Suprapubic skin (tissue), 4 donors: ENCODE data around the gene ERGIC1. TPM values are rescaled to one million over a fixed set of nuclear protein-coding genes. Genes with fewer than 3 reads are reported as not detected.

Experiments
- DNase-seq, 2 donors: peaks; one replicate each; pipeline ENCODE4 v3.0.0-alpha.2; 2019; ENCODE audit warnings: low spot score in 2 of 2
- H3K27ac ChIP-seq: fragments of 200-600 bp; sonication (generic); one replicate; pipeline ENCODE4 v1.5.1; 2019
- H3K27me3 ChIP-seq: fragments of 200-600 bp; sonication (generic); one replicate; pipeline ENCODE4 v1.5.1; 2019
- H3K36me3 ChIP-seq: fragments of 200-600 bp; sonication (generic); one replicate; pipeline ENCODE4 v1.5.1; 2019
- H3K4me1 ChIP-seq: fragments of 200-600 bp; sonication (generic); one replicate; pipeline ENCODE4 v1.5.1; 2019
- H3K4me3 ChIP-seq: fragments of 200-600 bp; sonication (generic); one replicate; pipeline ENCODE4 v1.5.1; 2019; ENCODE audit warnings: mild to moderate bottlenecking
- H3K9me3 ChIP-seq: fragments of 200-600 bp; sonication (generic); one replicate; pipeline ENCODE4 v1.5.1; 2019
- EP300 ChIP-seq: sonication (generic); formaldehyde crosslinking; IDR thresholded peaks from one replicate; pipeline ENCODE4 v1.6.1; 2017; ENCODE audit warnings: antibody characterized with exemption
- POLR2A ChIP-seq, 2 donors: fragments of 450-650 bp; IDR thresholded peaks; one replicate each; pipeline ENCODE4 v1.6.1; 2017; ENCODE audit warnings: antibody characterized with exemption in 2 of 2, mild to moderate bottlenecking in 2 of 2, moderate library complexity in 2 of 2
- POLR2AphosphoS5 ChIP-seq, 3 donors: sonication (generic); formaldehyde crosslinking; IDR thresholded peaks; one replicate each; pipeline ENCODE4 v1.6.1; 2017; ENCODE audit warnings: antibody characterized with exemption in 3 of 3
- WGBS: methylation state at CpG from one replicate; pipeline ENCODE4 v1.1.5; 2018; 5-methylcytosine and 5-hydroxymethylcytosine counted together
- total RNA-seq, 4 donors: library from RNA; depleted of rRNA; stranded (reverse); fragments of >200 nt; gene quantifications; one replicate each; pipeline ENCODE4 v1.1.0, GENCODE V29; 2016
- TF ChIP-seq, protein P1 (sequence below), 2 donors: fragments of 200-600 bp in 1 of 2; fragments of 450-650 bp in 1 of 2; sonication (generic) in 1 of 2; IDR thresholded peaks; one replicate each; pipeline ENCODE4 v1.5.1; 2016 to 2019; ENCODE audit warnings: antibody characterized with exemption in 2 of 2, mild to moderate bottlenecking in 1 of 2, moderate library complexity in 1 of 2

Gene ERGIC1
- total RNA-seq, 4 donors from 2014 or later = 81.2 to 106 (median 91.8) TPM

DNA sequence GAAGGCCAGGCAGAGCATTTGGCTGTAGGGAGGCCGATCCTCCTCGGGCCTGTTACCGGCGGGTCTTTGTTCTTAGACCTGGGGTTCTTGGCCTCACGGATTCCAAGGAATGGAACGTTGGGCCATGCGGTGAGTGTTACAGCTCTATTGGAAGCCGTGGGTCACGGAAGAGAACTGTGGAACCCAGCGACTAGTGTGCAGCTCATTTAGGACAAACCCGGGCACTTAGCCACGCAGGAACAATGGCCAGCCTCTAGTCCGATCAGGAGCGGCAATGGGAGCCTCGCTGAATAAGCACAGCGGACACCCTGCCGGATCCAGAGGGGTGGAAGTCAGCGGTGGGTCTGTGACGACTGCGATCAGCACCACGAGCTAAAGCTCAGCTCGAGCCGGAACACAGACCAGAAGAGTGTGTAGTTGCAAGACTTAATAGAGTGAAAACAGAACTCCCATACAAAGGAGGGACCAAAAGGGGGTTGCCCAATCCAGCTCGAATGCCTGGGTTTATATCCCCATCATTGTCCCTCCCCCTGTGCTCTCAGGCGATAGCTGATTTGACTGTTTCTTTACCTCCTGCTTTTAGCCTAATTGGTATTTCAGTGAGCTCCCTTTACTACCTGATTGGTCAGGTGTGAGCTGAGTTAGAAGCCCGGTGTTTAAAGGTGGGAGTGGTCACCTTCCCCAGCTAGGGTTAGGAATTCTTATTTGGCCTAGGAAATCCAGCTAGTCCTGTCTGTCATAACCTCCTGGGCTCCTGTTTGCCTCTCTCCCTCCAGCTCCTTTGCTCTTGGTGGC lies 71.5 kb downstream of the ERGIC1 start:
- Histone ChIP-seq H3K27ac (peak overlapping the region; percentile 94), H3K27me3 (no peaks in the 10 kb centered on the region), H3K9me3 (no peaks in the 10 kb centered on the region), H3K36me3 (no peaks in the 10 kb centered on the region), H3K4me3 (no peak overlapping the region), H3K4me1 (peaks cover 61% of the 10 kb centered on the region)
- DNase-seq = no peak
- WGBS = 81% methylated on average over 26 of the region's 26 CpGs
- TF ChIP-seq EP300 = no peak
- no peak for TF ChIP-seq POLR2A (IDR thresholded peaks at IDR 0.05)
- no peak for TF ChIP-seq POLR2AphosphoS5 (IDR thresholded peaks at IDR 0.05)
- TF ChIP-seq, protein P1, sequence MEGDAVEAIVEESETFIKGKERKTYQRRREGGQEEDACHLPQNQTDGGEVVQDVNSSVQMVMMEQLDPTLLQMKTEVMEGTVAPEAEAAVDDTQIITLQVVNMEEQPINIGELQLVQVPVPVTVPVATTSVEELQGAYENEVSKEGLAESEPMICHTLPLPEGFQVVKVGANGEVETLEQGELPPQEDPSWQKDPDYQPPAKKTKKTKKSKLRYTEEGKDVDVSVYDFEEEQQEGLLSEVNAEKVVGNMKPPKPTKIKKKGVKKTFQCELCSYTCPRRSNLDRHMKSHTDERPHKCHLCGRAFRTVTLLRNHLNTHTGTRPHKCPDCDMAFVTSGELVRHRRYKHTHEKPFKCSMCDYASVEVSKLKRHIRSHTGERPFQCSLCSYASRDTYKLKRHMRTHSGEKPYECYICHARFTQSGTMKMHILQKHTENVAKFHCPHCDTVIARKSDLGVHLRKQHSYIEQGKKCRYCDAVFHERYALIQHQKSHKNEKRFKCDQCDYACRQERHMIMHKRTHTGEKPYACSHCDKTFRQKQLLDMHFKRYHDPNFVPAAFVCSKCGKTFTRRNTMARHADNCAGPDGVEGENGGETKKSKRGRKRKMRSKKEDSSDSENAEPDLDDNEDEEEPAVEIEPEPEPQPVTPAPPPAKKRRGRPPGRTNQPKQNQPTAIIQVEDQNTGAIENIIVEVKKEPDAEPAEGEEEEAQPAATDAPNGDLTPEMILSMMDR (IDR thresholded peaks at IDR 0.05) = no peak

DNA sequence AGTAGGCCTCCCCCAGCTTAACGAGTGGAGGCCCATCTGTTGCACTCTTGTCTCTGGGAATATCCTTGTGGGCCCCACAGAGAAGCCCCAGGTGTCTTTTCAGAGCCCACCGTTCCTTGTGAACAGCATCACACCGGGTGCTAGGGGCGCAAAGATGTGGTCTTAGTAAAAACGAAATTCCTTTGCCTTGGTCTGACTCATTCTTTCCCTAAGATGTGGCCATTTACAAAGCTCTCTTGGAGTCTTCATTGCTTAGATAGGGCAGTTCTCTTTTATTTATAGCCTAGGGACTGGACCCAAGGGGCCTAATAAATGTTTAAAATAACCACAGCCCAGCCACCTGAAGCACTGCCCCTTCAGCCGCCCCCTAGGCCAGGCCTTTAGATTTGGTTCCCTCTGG lies 72.4 kb downstream of the ERGIC1 start:
- no peak for DNase-seq
- peaks cover 52% of the 10 kb centered on the region for H3K4me1 ChIP-seq
- TF ChIP-seq, protein P1 (IDR thresholded peaks at IDR 0.05) = no peak
- no peak for TF ChIP-seq POLR2AphosphoS5 (IDR thresholded peaks at IDR 0.05)
- H3K9me3 ChIP-seq = no peaks in the 10 kb centered on the region
- H3K27ac ChIP-seq = peak overlapping the region; percentile 94
- H3K4me3 ChIP-seq = no peak overlapping the region
- no peaks in the 10 kb centered on the region for H3K27me3 ChIP-seq
- H3K36me3 ChIP-seq = no peaks in the 10 kb centered on the region
- WGBS = 77% methylated on average over 6 of the region's 6 CpGs

DNA sequence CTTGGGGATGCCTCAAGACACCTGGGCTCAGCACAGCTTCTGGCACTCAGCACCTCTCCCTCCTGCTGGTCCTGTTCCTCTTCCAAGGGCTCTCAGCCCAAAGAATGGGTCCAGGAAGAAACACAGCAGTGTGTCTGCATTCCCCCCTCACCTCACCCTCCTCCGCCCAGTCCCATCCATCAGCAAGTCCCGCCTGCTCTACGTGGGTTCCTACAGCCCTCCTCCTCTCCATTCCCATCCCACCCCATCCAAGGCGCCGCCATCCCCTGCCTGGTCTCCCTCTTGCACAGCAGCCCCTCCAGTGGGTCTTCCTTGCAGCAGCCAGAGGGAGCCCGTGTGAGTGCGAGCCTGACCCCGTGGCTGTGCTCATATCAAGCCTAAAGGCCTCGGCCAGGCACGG lies 72.8 kb downstream of the ERGIC1 start:
- Histone ChIP-seq H3K9me3 (no peaks in the 10 kb centered on the region), H3K4me3 (no peak overlapping the region), H3K27ac (peak overlapping the region; percentile 18), H3K36me3 (no peaks in the 10 kb centered on the region), H3K27me3 (no peaks in the 10 kb centered on the region), H3K4me1 (peaks cover 47% of the 10 kb centered on the region)
- TF ChIP-seq POLR2AphosphoS5 (IDR thresholded peaks at IDR 0.05) (no peak), EP300 (no peak), POLR2A (IDR thresholded peaks at IDR 0.05) (no peak)
- TF ChIP-seq, protein P1 (IDR thresholded peaks at IDR 0.05) = no peak
- 82% methylated on average over 10 of the region's 10 CpGs for WGBS
- DNase-seq = no peak

DNA sequence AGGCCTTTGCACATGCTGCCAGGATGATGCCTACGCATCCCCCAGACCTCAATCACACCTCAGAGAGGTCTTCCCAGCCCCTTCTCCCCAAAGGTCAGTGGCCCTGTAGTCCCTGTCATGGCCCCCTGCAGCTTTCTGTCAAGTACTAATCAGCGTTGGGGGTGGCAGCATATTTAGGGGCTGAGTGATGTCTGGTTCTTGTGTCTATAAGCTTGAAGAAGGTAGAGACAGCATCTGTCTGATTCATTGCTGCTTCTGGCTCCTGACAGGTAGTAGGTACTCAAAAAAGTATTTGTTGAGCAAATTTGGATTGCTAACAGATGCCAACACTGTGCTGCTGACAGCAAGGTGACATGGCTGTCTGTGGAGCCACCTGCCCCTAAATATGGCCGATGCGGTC lies 73.6 kb downstream of the ERGIC1 start:
- no peak for DNase-seq
- no peak overlapping the region for H3K27ac ChIP-seq
- no peaks in the 10 kb centered on the region for H3K36me3 ChIP-seq
- peaks cover 40% of the 10 kb centered on the region for H3K4me1 ChIP-seq
- WGBS = 93% methylated on average over 4 of the region's 4 CpGs
- no peak for TF ChIP-seq POLR2AphosphoS5 (IDR thresholded peaks at IDR 0.05)
- no peak for TF ChIP-seq POLR2A (IDR thresholded peaks at IDR 0.05)
- TF ChIP-seq, protein P1 (IDR thresholded peaks at IDR 0.05) = no peak
- no peak for TF ChIP-seq EP300
- H3K4me3 ChIP-seq = no peak overlapping the region
- H3K27me3 ChIP-seq = no peaks in the 10 kb centered on the region
- H3K9me3 ChIP-seq = no peaks in the 10 kb centered on the region

DNA sequence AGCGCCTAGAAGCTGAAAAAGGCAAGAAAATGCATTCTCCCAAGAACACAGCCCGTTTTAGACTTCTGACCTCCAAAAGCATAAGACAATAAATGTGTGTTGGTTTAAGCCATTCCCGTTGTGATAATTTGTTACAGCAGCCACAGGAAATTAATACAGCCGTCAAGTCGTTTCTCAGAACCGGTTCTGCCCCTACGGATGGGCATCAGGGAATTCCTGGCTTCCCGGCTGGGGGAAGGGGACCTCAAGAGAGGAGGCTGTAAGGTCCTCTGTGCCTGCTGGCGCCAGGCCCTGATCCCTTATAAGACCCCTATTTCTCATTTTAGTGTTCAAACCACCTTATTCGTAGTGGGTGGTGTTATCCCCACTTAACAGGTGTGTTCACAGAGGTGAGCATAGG lies 74.6 kb downstream of the ERGIC1 start:
- Histone ChIP-seq H3K4me3 (no peak overlapping the region), H3K27me3 (no peaks in the 10 kb centered on the region), H3K36me3 (peaks cover 9% of the 10 kb centered on the region), H3K4me1 (peaks cover 38% of the 10 kb centered on the region), H3K27ac (no peak overlapping the region), H3K9me3 (no peaks in the 10 kb centered on the region)
- TF ChIP-seq POLR2AphosphoS5 (IDR thresholded peaks at IDR 0.05) = no peak
- no peak for TF ChIP-seq POLR2A (IDR thresholded peaks at IDR 0.05)
- no peak for TF ChIP-seq EP300
- TF ChIP-seq, protein P1 (IDR thresholded peaks at IDR 0.05) = no peak
- no peak for DNase-seq
- WGBS = 80% methylated on average over 10 of the region's 10 CpGs
